Activated CD4-positive, alpha-beta T cell treated with anti-CD3 and anti-CD28 coated beads, Interleukin-2, Interleukin-6, amounts not matched to agents 100 ng/mL and 50 ng/mL, durations not matched to agents 16 hours and 8 hours (primary cell): ENCODE data around the gene PLAAT2.
"Not testable (repeated sequence)": the region's sequence is repeated elsewhere in the genome, so short reads cannot be mapped to it uniquely, and the experiment has no call there.

Experiments
- DNase-seq: peaks from one replicate; pipeline ENCODE4 v3.0.0-alpha.2; 2020

The PLAAT2 gene

DNA sequence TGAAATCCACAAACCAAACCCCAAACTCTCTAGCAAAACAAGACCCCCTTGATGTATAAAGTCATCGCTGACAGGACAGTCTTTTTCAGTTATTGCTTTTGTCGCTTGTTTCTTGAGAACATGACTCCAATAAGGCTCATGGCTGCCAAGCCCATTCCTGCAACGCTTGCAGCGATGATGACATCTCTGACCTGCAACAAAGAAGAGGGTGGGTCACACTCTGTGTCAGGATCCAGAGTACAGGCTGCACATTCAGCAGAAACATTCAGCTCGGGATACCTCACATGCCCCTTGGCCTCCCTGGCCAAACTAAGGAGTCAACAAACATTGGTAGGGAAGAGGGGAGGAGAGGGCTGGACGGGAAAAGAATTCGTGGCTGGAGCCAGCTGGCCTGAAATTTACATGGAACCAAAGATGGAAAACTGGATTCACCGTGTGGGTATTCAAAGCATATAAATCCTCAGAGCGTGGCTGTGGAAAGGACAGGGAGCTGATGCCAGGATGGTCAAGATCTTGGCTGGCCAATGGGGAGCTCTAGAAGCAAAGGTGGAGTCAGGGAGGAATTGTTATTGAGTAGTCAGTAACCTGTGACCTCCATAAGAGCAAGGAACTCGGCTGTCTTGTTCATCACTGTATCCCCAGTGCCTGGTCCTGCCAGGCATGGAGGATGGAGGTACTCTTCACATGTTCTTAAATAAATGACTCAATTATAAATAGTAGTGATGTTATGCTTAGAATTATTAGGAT lies 11.8 kb upstream of the PLAAT2 start:
- DNase-seq = no peak

DNA sequence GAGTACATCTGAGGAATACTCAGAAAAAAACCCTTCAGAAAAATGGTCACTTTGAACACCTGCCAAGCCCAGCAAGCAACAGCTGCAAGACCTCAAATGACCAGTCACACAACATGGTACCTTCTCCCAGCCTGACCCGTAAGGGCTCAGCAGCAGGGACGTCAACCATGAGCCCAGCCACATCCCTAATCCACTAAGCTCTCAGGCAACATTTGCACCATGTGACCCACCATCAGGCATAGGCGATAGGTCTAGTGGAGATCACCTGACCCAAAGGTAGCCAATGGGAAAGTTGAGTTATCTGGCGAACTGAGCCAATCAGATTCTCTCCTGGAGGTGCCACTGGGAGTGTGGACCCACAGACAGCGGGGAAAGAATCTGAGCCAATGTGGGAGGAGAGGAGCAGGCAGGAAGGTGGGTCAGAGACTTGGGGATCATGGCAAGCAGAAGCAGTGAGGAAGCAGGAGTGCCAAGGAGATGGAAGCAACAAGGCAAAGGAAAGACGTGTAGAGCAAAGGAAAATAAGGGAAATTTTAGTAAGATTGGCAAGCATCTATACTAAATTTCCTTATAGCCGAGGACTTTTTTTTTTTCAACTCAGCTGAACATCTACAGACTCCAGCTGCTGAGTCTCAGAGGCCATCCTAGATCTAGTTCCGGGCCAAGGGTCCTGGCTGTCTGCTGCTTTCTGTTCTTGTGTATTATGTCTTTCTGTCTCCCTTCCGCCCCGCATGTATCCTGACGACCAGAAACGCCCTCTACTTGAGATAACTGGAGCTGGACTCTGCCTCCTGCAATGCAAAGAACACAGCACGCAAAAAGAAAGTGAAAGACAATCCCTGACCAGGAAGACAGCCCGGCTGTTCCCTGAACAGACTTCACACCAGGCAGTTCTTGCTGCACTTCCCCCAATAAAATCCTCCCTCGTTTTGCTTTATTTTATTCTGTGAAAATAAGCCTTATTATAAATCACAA lies 11.0 kb upstream of the PLAAT2 start:
- peak; percentile 54 for DNase-seq

DNA sequence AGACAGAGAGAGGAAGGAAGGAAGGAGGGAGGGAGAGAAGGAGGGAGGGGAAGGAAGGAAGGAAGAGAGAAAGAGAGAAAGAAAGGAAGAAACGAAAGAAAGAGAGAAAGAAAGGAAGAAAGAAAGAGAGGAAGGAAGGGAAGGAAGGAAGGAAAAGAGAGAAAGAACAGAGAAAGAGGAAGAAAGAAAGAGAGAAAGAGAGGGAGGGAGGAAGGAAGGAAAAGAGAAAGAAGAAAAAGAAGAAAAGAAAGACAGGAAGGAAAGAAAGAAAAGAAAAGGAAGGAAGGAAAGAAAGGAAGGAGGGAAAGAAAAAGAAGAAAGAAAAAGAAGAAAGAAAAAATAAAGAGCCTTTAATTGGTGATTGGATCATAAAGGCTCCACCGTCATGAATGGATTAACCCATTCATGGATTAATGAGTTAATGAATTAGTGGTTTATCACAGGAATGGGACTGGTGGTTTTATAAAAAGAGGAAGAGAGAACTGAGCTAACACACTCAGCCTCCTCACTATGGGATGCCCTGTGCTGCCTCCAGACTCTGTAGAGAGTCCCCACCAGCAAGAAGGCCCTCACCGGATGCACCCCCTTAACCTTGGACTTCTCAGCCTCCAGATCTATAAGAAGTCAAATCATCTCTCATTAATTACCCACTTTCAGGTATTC lies 9.0 kb upstream of the PLAAT2 start:
- DNase-seq = no peak

DNA sequence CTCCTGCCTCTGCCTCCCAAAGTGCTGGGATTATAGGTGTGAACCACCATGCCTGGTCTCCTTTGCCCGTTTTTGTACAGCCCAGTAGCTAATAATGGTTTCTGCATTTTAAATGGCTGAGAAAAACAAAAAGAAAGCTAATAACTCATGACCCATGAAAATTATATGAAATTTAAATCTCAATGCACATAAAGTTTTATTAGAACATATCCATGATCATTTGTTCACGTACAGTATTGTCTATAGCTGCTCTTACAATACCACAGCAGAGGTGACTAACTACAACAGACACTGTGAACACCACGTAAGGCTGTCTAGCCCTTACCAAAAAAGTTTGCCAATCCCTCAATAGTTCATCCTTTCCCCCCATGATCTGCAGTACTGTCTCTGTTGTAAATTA lies 6.4 kb upstream of the PLAAT2 start:
- no peak for DNase-seq

DNA sequence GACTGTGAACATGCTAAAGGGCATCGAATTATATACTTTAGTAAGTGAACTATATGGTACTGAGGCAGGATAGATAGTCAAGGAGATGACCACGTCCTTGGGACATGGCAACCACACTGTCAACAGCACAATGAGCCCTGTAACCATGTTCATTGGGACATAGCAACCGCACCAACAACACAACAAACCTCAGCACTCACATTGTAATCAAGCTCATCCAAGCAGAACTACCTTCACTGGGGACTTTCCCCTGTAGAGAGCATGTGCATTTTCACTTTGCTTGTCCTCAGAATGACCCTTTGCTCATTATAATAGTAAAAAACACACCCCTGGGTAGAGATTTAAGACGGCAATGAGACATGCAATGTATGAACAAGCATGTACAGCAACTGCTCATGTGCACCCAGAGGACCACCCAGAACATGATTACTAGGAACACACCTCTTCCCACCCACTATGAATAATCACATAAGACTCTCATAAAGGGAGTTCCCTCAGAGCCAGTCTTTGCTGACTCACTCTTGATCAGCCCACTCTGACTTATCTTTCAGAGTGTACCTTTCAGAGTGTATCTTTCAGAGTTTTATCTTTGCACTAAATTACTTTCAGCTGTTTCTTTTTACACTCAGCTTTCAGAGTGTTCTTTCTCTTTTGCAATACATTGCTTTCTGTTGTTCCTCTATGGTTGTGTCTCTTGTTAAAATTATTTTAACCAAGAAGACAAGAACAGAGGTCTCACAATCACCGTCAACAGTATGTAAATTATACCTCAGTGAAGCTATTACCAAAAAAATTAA lies 4.1 kb upstream of the PLAAT2 start:
- peak; percentile 81 for DNase-seq

DNA sequence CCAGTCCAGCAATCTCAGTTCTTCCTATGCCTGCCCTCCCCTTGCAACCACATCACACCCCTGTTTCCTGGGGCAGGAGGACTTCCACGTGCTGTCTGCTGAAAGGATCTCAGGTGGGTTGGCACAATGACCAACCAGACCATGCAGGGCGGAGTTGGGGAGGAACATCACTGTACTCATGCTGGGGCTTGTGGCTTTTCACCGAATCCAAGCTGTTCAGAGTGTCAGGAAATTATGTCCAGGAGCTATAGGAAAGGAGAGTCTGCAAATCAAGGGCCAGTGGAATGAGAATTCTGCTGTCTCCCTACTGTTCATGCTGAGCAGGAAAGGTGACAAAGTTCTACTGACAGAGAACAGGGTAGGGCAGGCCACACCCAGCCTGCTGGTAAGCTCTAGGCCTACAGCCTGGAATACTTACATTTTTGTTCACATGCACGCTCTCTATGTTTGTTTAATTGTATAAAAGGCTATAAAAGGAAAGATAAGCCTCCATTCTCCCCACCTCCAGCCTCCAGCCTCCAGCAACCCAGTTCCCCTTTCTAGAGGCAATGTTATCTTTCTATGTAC lies 1.7 kb upstream of the PLAAT2 start:
- DNase-seq = no peak

DNA sequence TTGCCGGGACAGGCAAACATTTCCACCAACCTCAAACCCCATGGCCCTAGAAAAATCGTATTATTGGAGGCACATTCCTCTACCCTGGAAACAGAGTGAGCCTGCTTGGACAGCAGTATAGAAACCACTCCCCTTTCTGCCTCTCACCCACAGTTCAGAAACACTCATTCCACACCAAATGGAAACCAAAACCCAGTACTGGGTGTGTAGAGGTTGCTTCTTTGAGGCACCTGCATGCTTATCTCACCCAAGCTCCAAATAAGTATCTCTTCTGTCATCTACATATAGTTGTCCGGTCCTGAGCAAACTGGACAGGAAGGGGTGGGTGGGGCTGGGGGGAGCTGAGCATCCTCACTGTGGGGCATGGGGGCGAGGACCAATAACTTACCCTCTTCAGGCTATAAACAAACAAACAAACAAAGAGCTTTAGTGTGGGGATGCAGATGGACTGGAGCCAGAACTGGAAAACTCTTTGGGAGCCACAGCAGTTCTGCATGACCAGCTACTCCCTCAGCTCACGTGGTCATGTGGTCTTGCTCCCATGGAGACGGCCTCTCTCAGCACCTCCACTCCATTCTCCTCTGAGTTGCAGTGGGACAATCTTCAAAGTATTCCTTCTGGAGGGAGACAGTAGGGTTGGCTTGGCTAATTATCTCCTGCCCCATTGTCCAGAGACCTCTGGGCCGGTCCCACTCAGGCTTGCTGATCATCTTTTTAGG lies 1.0 kb upstream of the PLAAT2 start:
- DNase-seq = peak; percentile 82

DNA sequence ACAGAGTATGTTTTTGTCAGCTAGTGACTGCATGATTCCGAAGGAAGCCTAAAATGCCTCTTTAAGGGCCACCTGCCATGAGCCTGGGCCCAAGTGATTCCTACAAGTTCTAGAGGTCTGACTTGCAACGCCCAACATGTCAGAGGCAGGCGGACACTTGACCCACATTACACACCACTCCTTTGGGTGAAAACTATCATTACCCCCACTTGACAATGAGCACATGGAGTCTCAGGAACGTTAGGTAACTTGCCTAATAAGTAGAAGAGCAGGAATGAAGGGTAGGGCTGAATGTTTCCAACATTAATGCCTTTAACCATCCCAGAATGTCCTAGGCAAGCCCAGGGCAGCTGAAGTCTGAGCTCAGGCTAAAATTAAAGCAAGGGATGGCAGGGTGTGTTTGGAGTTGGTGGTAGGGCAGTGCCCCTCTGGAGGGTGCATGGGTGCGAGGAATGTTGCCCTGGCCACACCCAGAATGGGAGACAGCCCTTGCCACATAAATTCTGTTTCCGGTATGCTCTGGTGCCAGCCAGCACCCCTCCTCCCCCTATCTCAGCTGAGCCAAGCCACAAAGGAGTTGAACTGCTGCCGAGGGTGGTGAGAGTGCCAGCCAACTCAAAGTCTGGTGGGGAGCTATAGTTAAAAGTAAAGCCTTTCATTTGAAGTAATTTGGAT lies 2.5 kb downstream of the PLAAT2 start:
- DNase-seq = no peak

DNA sequence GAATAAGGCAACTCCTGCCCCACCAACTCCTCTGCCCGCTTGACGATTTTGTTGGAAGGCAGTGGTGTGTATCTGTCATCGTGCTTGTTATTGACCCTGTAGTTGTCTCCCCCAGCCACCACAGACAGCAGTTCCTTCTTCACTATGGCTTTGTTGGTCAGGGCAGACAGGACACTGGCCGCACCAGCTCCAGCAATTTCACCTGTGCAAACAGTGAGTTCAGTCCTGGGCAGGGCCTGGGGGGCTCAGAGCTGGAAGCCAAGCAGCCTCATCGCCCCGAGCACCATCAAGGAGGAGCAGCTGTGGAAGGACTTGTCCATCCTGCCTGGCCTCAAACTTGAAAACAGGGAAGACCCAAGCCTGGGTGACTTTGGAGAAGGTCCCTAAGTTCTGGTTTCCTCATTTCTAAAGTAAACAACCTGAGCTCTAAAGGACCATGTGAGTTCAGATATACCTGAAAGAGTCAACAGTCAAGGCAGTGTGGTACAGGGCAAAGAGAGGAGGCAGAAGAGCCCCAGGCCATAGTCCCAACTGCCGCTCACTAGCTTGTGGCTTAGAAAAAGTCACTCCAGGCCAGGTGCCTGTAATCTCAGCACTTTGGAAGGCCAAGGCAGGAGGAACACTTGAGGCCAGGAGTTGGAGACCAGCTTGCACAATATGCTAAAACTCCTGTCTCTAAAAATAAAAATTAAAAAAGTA lies 4.6 kb downstream of the PLAAT2 start:
- no peak for DNase-seq

DNA sequence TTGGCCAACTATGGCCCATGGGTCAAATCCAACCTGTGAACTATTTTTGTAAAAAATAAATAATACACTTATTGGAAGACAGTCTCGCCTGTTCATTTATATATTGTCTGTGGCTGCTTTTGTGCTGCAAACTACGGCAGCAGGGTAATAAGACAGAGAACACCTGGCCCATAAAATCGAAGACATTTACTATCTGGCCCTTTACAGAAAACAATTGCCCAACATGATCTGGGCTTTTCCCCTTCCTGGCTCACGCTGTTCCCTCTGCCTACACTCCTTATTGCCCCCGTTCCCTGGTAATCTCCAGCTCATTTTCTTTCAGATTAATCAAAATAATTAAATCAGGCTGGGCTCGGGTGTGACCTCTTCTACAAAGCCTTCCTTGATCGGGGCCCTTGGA lies 5.6 kb downstream of the PLAAT2 start:
- DNase-seq = no peak

DNA sequence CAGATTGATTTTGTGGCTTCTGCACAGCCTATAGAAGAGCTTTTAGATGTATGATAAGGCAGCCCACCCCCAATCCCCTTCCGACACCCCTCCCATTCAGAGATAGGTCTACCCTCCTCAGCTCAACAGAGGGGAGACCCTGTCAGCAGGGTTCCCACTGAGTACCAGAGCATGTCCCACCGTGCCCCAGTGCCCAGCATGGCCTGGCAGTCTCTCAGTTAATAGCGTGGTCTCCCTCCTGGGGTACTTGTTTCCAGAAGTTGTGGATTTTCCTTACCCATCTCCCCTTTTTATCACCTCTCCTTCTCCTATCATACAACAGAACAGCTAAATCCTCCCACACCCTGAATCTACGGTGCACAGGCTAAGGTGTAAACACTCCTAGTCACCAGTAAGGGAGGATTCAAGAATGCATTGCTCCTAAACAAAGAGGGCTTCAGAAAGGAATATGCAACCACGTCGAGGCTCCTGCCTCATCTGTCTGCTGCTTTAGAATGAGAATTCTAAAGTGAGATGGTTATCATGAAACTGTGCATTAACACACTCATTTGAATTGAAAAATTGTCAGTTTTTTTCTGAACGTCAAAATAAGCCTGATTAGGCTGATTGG lies 6.7 kb downstream of the PLAAT2 start:
- DNase-seq = no peak

DNA sequence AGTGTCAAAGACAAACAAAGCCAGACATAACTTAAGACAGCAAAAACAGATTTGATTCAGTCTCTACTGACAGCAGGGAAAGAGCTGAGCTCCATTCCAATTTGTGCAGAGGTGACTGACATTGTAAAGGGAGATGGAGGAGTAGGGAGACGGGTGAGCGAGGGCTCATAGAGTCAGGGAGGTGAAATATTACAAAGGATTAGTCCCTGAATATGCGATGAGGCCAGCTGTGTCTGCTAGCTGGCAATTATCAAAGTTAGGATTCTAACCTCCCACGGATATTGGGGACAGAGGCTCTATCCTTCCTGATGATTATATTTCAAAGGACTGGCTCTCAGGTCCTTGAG lies 8.3 kb downstream of the PLAAT2 start:
- DNase-seq = no peak

DNA sequence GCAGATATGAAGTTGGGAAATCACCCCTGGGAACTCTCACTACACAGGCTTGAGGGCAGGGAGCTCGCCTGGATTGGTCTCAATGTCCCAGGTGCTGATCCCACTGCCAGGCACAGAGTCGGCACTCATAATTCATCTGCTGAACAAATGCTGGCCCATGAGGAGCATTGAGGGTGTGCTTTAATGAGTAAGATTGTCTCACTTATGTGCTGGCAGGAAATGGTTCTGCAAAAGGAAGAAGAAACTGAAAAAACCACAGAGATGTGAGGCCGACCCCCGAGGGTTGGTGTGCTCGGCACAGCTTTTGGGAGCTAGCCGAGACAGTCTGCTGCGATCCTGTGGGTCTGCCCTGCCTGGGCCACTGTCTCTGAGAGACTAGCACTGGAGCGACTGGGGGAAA lies 9.4 kb downstream of the PLAAT2 start:
- peak; percentile 83 for DNase-seq

DNA sequence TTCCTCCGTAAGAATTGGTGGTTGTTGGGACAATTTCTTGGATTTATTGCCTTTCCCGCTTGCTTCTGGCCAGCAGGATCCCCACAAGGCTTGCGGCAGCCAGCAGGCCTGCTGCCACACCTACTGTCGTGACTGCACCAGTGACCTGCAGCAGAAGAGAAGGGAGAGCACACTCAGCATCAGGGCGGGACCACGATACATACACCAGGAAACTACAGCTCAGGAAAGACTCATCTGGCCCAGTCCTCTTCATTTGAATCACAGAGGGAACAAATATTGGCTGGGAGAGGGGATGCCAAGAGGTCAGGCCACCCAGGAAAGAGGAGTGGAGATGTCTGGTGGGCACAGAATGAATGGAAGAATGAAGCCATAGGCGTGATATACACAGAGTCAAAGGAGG lies 10.3 kb downstream of the PLAAT2 start:
- no peak for DNase-seq

DNA sequence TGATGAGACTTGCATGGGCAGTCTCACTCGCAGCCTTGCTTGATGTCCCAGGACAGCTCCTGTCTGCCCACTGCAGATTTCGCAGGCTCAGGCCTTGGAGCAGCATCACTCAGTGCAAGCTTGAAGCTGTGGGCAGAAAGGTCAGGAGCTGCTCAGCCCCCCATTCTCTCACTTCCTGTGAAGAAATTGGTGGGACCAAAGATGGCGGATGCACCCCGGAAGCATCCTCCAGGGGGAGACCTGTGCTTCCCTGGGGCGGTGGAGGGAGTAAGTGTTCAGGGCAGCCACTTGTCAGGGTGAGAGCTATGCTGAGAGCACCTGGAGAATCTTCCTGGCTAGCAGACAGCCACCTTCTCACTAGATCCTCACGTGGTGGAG lies 11.3 kb downstream of the PLAAT2 start:
- DNase-seq = no peak

DNA sequence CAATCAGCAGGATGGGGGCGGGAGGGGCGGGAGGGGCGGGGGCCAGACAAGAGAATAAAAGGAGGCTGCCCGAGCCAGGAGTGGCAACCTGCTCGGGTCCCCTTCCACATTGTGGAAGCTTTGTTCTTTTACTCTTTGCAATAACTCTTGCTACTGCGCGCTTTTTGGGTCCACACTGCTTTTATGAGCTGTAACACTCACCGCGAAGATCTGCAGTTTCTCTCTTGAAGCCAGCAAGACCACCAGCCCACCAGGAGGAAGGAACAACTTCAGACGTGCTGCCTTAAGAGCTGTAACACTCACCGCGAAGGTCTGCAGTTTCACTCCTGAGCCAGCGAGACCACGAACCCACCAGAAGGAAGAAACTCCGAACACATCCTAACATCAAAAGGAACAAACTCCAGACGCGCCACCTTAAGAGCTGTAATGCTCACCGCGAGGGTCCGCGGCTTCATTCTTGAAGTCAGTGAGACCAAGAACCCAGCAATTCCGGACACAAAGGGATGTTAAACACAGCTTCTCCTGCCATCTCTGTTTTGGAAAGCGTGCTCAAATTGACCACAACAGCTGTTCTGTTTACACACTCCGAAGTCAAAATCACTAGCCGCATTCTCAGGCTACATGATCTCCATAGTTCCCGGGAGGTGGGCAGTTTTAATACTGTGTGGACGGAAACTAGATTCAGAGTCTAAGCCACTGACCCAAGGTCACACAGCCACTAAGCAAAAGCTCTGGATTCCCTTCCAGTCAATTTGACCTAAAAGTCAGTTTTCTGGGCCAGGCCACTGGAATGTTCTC lies 11.9 kb downstream of the PLAAT2 start:
- DNase-seq = no peak

DNA sequence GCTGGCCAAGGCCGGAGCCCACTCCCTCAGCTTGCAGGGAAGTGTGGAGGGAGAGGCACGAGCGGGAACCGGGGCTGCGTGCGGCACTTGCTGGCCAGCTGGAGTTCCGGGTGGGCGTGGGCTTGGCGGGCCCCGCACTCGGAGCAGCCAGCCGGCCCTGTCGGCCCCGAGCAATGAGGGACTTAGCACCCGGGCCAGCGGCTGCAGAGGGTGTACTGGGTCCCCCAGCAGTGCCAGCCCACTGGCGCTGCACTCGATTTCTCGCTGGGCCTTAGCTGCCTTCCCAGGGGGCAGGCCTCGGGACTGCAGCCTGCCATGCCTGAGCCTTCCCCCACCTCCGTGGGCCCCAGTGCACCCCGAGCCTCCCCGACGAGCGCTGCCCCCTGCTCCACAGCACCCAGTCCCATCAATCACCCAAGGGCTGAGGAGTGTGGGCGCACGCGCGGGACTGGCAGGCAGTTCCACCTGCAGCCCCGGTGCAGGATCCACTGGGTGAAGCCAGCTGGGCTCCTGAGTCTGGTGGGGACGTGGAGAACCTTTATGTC lies 13.0 kb downstream of the PLAAT2 start:
- DNase-seq = not testable (repeated sequence)

DNA sequence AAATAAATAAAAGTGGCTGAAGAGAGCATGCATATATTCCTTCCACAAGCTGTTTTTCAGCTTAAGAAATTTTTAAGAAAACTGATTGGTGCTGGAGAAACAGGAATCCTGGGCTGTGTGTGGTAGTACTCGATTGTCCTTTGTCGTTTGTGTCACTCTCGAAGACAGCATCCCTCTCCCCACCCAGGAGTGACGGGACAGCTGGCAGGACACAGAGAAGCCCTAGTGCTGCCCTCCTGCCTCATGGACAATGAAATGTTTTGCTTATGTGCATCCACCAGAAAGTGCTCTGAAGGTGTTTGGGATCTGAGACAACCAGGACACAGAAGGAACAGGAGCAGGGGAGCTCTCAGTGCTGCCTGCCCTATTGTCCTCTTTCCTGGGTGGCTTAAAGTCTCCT lies 13.8 kb downstream of the PLAAT2 start:
- DNase-seq = no peak

DNA sequence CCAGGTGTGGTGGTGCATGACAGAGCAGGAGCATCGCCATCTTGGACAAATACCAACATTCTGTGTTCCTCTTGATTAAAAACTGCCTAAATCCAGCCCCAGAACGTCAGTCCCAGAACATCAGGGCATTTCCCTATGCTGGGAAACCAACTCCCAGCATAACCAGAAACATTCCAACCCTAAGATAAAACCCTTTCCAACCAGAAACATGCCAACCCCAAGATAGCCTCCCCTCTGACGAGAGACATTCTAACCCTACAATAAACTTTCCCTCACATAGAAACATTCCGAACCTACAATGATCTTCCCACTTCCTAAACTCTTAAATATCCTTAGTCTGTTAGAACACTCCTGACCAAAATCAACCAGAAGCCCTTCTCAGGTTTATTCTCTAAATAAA lies 15.0 kb downstream of the PLAAT2 start:
- no peak for DNase-seq
